Right ventricle myocardium superior (tissue), 1 donor: ENCODE measurements around the gene AOPEP. TPM values are rescaled to one million over a fixed set of nuclear protein-coding genes. Genes with fewer than 3 reads are reported as not detected.

Experiments
- ATAC-seq: fragments of 200-7000 bp; cut with Tn5 transposase; one replicate; pipeline ENCODE4 v1.9.1; 2020; ENCODE audit warnings: mild to moderate bottlenecking; ENCODE audit not compliant: poor library complexity
- DNase-seq: peaks from one replicate; pipeline ENCODE4 v3.0.0-alpha.2; 2020
- intact Hi-C: fragments of 100-400 bp; cut with DNase I; formaldehyde crosslinking; loops from one replicate; pipeline ENCODE4 v1.11.2; 2022
- total RNA-seq: library from RNA; stranded (reverse); fragmentation: NEBNext Ultra II Directional; extraction: Animal tissue kit (Norgen Biotek cat#: 25700); gene quantifications from one replicate; pipeline ENCODE4 v1.2.1, GENCODE V29; 2021
- donor health status: DM: no; HTN: yes; CAD: no; lungs with severe emphysema.

Gene AOPEP
- total RNA-seq, 1 donor from 2014 or later: 158 TPM

- peak; percentile 10 for ATAC-seq
- DNase-seq: peak; percentile 27
- intact Hi-C loops: no loop called here
These were observed 375.5 kb downstream of the AOPEP start for GRCh38 chr9:95102001-95102433.

GRCh38 chr9:95102572-95102971 lies 376.1 kb downstream of the AOPEP start:
- intact Hi-C loops: no loop called here
- DNase-seq: peak; percentile 35

GRCh38 chr9:95103281-95103771 lies 376.8 kb downstream of the AOPEP start:
- intact Hi-C loops: no loop called here
- DNase-seq (peak; percentile 68), ATAC-seq (peak; percentile 36)

More at GRCh38 chr9:95102572-95102971, 376.1 kb downstream of the AOPEP start:
- ATAC-seq: no peak

- intact Hi-C loops: no loop called here
- peak; percentile 34 for ATAC-seq
- peak; percentile 50 for DNase-seq
These were observed 377.5 kb downstream of the AOPEP start for GRCh38 chr9:95103871-95104580.

GRCh38 chr9:95104581-95104960 lies 378.1 kb downstream of the AOPEP start:
- no peak for ATAC-seq

GRCh38 chr9:95104980-95105379 lies 378.5 kb downstream of the AOPEP start:
- intact Hi-C loops: no loop called here
- peak; percentile 11 for ATAC-seq
- peak; percentile 42 for DNase-seq

More at GRCh38 chr9:95104581-95104960, 378.1 kb downstream of the AOPEP start:
- intact Hi-C loops: no loop called here
- DNase-seq: no peak

- ATAC-seq: no peak
- intact Hi-C loops: no loop called here
- no peak for DNase-seq
These were observed 379.2 kb downstream of the AOPEP start for GRCh38 chr9:95105519-95106287.

- intact Hi-C loops: no loop called here
- no peak for ATAC-seq
- DNase-seq: peak; percentile 21
These were observed 380.7 kb downstream of the AOPEP start for GRCh38 chr9:95107001-95107749.

- no peak for ATAC-seq
- intact Hi-C loops: no loop called here
- DNase-seq: peak; percentile 18
These were observed 381.5 kb downstream of the AOPEP start for GRCh38 chr9:95107976-95108375.

GRCh38 chr9:95108777-95109176 lies 382.3 kb downstream of the AOPEP start:
- intact Hi-C loops: no loop called here
- no peak for ATAC-seq
- DNase-seq: no peak

- intact Hi-C loops: no loop called here
- ATAC-seq (no peak), DNase-seq (no peak)
These were observed 383.0 kb downstream of the AOPEP start for GRCh38 chr9:95109456-95109855.

GRCh38 chr9:95110921-95111525 lies 384.5 kb downstream of the AOPEP start:
- no peak for ATAC-seq
- DNase-seq: no peak
- intact Hi-C loops: no loop called here

- DNase-seq: no peak
- intact Hi-C loops: no loop called here
- ATAC-seq: no peak
These were observed 385.2 kb downstream of the AOPEP start for GRCh38 chr9:95111716-95112115.

- intact Hi-C loops: no loop called here
- DNase-seq (no peak), ATAC-seq (no peak)
These were observed 386.2 kb downstream of the AOPEP start for GRCh38 chr9:95112436-95113280.

- no peak for ATAC-seq
- intact Hi-C loops: no loop called here
These were observed 388.6 kb downstream of the AOPEP start for GRCh38 chr9:95115104-95115503.

GRCh38 chr9:95116002-95116807 lies 389.7 kb downstream of the AOPEP start:
- intact Hi-C loops: no loop called here
- ATAC-seq (peak; percentile 55), DNase-seq (no peak)

More at GRCh38 chr9:95115104-95115503, 388.6 kb downstream of the AOPEP start:
- no peak for DNase-seq

GRCh38 chr9:95116808-95117204 lies 390.3 kb downstream of the AOPEP start:
- intact Hi-C loops: no loop called here
- DNase-seq (no peak), ATAC-seq (peak; percentile 40)
